AG09309 (cell line): ENCODE measurements around the gene MYBPHL.

Experiments
- DNase-seq: peaks from one replicate; pipeline ENCODE4 v3.0.0-alpha.2; 2010; ENCODE audit warnings: low read depth
- H3K4me3 ChIP-seq: 2 replicates; pipeline ENCODE4 v1.5.1; 2011; ENCODE audit warnings: mild to moderate bottlenecking, low read depth, low read length, moderate library complexity; ENCODE audit not compliant: control insufficient read depth
- CTCF ChIP-seq: IDR thresholded peaks from 2 replicates; pipeline ENCODE4 v1.5.1; 2011; ENCODE audit warnings: mild to moderate bottlenecking, low read depth, low read length, inconsistent platforms; ENCODE audit not compliant: insufficient read depth, control insufficient read depth; ENCODE audit errors: missing control alignments

MYBPHL gene

DNA sequence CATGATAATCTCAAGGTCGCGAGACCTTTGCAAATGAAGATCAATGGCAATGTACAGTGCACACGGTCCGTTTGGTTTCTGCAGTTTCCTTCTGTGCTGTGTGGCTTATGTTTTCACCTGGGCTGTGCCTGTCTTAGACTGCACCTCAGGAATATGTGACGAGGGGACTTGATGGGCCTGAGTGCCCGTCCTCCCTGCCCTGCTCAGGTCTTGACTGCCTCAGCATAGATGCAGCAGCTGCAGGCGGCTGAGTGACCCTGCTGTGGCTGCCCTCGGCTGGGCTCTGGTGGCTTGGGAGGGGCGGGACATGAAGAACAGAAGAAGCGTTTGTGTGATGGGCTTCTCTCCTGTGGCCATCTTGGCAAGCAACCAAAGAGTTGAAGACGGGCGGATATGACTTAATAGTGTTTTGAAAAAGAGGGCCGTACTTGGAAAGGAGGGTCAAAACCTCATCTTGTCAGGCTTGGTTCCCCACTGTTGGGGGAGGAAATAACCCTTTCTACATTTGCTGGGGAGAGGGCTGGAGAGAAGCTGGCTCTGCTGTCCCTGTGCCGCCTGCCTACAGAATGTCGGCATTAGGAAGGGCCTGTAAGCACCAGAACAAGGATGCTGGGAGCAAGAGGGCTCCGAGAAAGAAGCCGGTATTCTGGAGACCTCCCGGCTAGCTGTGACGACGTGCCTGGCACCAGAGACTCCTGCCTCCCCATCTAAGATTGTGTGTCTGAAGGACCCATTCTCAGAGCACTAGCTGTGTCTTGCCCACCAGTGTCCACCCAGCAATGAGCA, 7.1 kb downstream of the MYBPHL start:
- no peak for DNase-seq
- TF ChIP-seq CTCF, result no peak

GRCh38 chr1:109298666-109299557, 7.9 kb downstream of the MYBPHL start:
- no peak for TF ChIP-seq CTCF
- peak; percentile 54 for DNase-seq
- no peak overlapping the region for H3K4me3 ChIP-seq

More for the DNA sequence above, 7.1 kb downstream of the MYBPHL start:
- H3K4me3 ChIP-seq, result no peak overlapping the region

GRCh38 chr1:109296782-109297181, 10.0 kb downstream of the MYBPHL start:
- no peak for TF ChIP-seq CTCF
- no peak overlapping the region for H3K4me3 ChIP-seq
- no peak for DNase-seq

- no peak overlapping the region for H3K4me3 ChIP-seq
- DNase-seq, result no peak
- no peak for TF ChIP-seq CTCF
Observed at GRCh38 chr1:109295712-109296415, 10.9 kb downstream of the MYBPHL start.

GRCh38 chr1:109294481-109294880, 12.3 kb downstream of the MYBPHL start:
- TF ChIP-seq CTCF, result no peak
- no peak overlapping the region for H3K4me3 ChIP-seq
- DNase-seq, result no peak

- no peak for TF ChIP-seq CTCF
- DNase-seq, result no peak
- H3K4me3 ChIP-seq, result no peak overlapping the region
Observed at GRCh38 chr1:109293026-109293425, 13.8 kb downstream of the MYBPHL start.
